Caco-2 (cell line): ENCODE data around the gene DLX4. TPM values are rescaled to one million over a fixed set of nuclear protein-coding genes. Genes with fewer than 3 reads are reported as not detected.

Source experiments
- BruUV-seq: library from RNA; stranded (reverse); fragments of 400-500 nt; replicated peaks from 2 replicates; lab custom pipeline; 2021; lab: Mats Ljungman, UMichigan
- CTCF ChIA-PET: fragments of 300-600 bp; sonication (Branson Sonifier 250); formaldehyde crosslinking; loops from one replicate; lab custom pipeline; 2022; ENCODE audit warnings: antibody characterized with exemption; lab: Charles Lee
- POLR2A ChIA-PET: fragments of 300-600 bp; sonication (Branson Sonifier 250); formaldehyde crosslinking; loops from one replicate; lab custom pipeline; 2022; ENCODE audit warnings: antibody characterized with exemption; lab: Charles Lee
- DNase-seq, 2 experiments: peaks; one replicate each; pipeline versions ENCODE4 v3.0.0 to v3.0.0-alpha.2; 2020 to 2022
- H3K27me3 ChIP-seq: replicated peaks from 2 replicates; pipeline ENCODE4 v1.6.0; 2011; ENCODE audit warnings: low read length; ENCODE audit not compliant: control insufficient read depth, insufficient read depth
- H3K36me3 ChIP-seq: 2 replicates; pipeline ENCODE4 v1.5.1; 2011; ENCODE audit warnings: low read length; ENCODE audit not compliant: control insufficient read depth, insufficient read depth
- H3K4me1 ChIP-seq: fragments of 250-450 bp; sonication (Bioruptor Pico); 2 replicates; pipeline ENCODE4 v1.5.1; 2020; ENCODE audit warnings: mild to moderate bottlenecking
- H3K4me3 ChIP-seq: 2 replicates; pipeline ENCODE4 v1.5.1; 2011; ENCODE audit warnings: low read depth, mild to moderate bottlenecking, control low read depth, low read length
- H3K9me3 ChIP-seq: fragments of 250-450 bp; sonication (Bioruptor Pico); 2 replicates; pipeline ENCODE4 v1.5.1; 2020; ENCODE audit warnings: mild to moderate bottlenecking, moderate library complexity
- H3K27ac Mint-ChIP-seq: one replicate; pipeline ENCODE4 v1.8.0; 2022; ENCODE audit warnings: mixed read lengths; ENCODE audit not compliant: unreplicated experiment
- H3K27me3 Mint-ChIP-seq: one replicate; pipeline ENCODE4 v1.8.0; 2022; ENCODE audit warnings: mixed read lengths; ENCODE audit not compliant: insufficient read depth, unreplicated experiment
- H3K36me3 Mint-ChIP-seq: one replicate; pipeline ENCODE4 v1.8.0; 2022; ENCODE audit warnings: mild to moderate bottlenecking, mixed read lengths; ENCODE audit not compliant: insufficient read depth, unreplicated experiment
- H3K4me1 Mint-ChIP-seq: one replicate; pipeline ENCODE4 v1.8.0; 2022; ENCODE audit warnings: low read depth, mixed read lengths; ENCODE audit not compliant: unreplicated experiment
- H3K4me3 Mint-ChIP-seq: one replicate; pipeline ENCODE4 v1.8.0; 2022; ENCODE audit warnings: mild to moderate bottlenecking, moderate library complexity, mixed read lengths; ENCODE audit not compliant: unreplicated experiment
- H3K9me3 Mint-ChIP-seq: one replicate; pipeline ENCODE4 v1.8.0; 2022; ENCODE audit warnings: mixed read lengths; ENCODE audit not compliant: unreplicated experiment
- intact Hi-C: fragments of 100-400 bp; cut with micrococcal nuclease; formaldehyde crosslinking; loops from one replicate; pipeline ENCODE4 v1.10.0; 2022; ENCODE audit not compliant: unreplicated experiment
- total RNA-seq: library from RNA; stranded (reverse); gene quantifications from 2 replicates; pipeline ENCODE4 v1.2.3, GENCODE V29; 2022
- TF ChIP-seq, protein P1 (sequence below), 2 experiments: fragments of 200-600 bp in 1 of 2; IDR thresholded peaks; 1 replicate in 1 of 2; 2 replicates in 1 of 2; pipeline versions ENCODE4 v1.5.1 to v1.8.0; 2011 to 2022; ENCODE audit warnings: antibody characterized with exemption in 1 of 2, control low read depth in 1 of 2, inconsistent platforms in 1 of 2, low read depth in 1 of 2, low read length in 1 of 2, mild to moderate bottlenecking in 1 of 2, moderate library complexity in 1 of 2; ENCODE audit not compliant: insufficient read depth in 1 of 2, severe bottlenecking in 1 of 2, unreplicated experiment in 1 of 2

The DLX4 gene
- total RNA-seq, 1 experiment from 2014 or later: 27.0 TPM

DNA sequence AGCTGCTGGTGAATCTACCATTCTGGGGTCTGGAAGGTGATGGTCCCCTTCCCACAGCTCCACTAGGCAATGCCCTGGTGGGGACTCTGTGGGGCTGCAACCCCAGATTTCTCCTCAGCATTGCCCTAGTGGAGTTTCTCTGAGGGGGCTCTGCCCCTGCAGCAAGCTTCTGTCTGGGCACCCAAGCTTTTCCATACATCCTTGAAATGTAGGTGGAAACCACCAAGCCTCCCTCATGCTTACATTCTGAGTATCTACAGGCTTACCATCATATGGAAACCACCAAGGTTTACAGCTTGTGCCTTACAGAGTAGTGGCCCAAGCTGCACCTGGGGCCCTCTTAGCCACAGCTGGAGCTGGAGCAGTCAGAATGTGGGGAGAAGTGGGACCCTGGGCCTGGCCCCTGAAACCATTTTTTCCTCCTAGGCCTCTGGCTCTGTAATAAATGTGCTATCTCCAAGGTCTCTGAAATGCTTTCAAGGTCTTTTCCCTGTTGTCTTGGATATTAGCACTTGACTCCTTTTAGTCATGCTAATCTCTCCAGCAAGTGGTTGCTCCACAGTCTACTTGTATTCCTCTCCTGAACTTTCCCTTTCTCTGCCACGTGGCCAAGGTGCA is 45.6 kb downstream of the DLX4 start:
- Mint-ChIP-seq H3K27me3 (no peaks in the 10 kb centered on the region), H3K9me3 (peaks cover 14% of the 10 kb centered on the region), H3K27ac (no peak overlapping the region), H3K4me1 (no peaks in the 10 kb centered on the region), H3K36me3 (no peaks in the 10 kb centered on the region), H3K4me3 (no peak overlapping the region)
- no peaks in the 10 kb centered on the region for H3K27me3 ChIP-seq
- POLR2A ChIA-PET: interaction anchor here (1.0 kb wide), 1 partner anchor 42 kb away, joined by 3 read pairs; the partner anchor contains the start of gene ITGA3
- intact Hi-C loops: no loop called here
- TF ChIP-seq, protein P1, sequence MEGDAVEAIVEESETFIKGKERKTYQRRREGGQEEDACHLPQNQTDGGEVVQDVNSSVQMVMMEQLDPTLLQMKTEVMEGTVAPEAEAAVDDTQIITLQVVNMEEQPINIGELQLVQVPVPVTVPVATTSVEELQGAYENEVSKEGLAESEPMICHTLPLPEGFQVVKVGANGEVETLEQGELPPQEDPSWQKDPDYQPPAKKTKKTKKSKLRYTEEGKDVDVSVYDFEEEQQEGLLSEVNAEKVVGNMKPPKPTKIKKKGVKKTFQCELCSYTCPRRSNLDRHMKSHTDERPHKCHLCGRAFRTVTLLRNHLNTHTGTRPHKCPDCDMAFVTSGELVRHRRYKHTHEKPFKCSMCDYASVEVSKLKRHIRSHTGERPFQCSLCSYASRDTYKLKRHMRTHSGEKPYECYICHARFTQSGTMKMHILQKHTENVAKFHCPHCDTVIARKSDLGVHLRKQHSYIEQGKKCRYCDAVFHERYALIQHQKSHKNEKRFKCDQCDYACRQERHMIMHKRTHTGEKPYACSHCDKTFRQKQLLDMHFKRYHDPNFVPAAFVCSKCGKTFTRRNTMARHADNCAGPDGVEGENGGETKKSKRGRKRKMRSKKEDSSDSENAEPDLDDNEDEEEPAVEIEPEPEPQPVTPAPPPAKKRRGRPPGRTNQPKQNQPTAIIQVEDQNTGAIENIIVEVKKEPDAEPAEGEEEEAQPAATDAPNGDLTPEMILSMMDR (IDR thresholded peaks at IDR 0.05; ENCODE audit: insufficient read depth in 1 of 2, low read depth in 1 of 2, low read length in 1 of 2, severe bottlenecking in 1 of 2, unreplicated experiment in 1 of 2): no peak
- H3K4me3 ChIP-seq: no peak overlapping the region
- no TSS peak for BruUV-seq
- no peak for DNase-seq
- H3K9me3 ChIP-seq: no peaks in the 10 kb centered on the region
- CTCF ChIA-PET: no interaction called here
- no peaks in the 10 kb centered on the region for H3K4me1 ChIP-seq
- no peaks in the 10 kb centered on the region for H3K36me3 ChIP-seq

DNA sequence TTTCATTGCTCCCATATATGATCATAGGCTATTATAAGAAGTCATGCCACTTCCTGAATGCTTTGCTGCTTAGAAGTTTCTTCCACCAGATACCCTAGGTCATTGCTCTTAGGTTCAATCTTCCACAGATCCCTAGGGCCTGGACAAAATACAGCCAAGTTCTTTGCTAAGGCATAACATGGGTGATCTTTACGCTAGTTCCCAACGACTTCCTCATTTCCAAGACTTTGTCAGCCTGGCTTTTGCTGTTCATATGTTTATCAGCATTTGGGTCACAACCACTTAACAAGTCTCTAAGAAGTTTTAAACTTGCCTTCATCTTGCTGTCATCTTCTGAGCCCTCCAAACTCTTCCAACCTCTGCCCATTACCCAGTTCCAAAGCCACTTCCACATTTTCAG is 46.2 kb downstream of the DLX4 start:
- DNase-seq: no peak
- Histone ChIP-seq H3K4me1 (no peaks in the 10 kb centered on the region), H3K9me3 (no peaks in the 10 kb centered on the region), H3K36me3 (no peaks in the 10 kb centered on the region), H3K27me3 (no peaks in the 10 kb centered on the region), H3K4me3 (no peak overlapping the region)
- BruUV-seq: no TSS peak
- Mint-ChIP-seq H3K36me3 (no peaks in the 10 kb centered on the region), H3K4me1 (no peaks in the 10 kb centered on the region), H3K4me3 (no peak overlapping the region), H3K9me3 (peaks cover 14% of the 10 kb centered on the region), H3K27ac (no peak overlapping the region), H3K27me3 (no peaks in the 10 kb centered on the region)
- intact Hi-C loops: no loop called here
- TF ChIP-seq, protein P1 (IDR thresholded peaks at IDR 0.05; ENCODE audit: insufficient read depth in 1 of 2, low read depth in 1 of 2, low read length in 1 of 2, severe bottlenecking in 1 of 2, unreplicated experiment in 1 of 2): no peak
- CTCF ChIA-PET: no interaction called here
- POLR2A ChIA-PET: interaction anchor here (1.0 kb wide), 1 partner anchor 41 kb away, joined by 3 read pairs; the partner anchor contains the start of gene ITGA3

DNA sequence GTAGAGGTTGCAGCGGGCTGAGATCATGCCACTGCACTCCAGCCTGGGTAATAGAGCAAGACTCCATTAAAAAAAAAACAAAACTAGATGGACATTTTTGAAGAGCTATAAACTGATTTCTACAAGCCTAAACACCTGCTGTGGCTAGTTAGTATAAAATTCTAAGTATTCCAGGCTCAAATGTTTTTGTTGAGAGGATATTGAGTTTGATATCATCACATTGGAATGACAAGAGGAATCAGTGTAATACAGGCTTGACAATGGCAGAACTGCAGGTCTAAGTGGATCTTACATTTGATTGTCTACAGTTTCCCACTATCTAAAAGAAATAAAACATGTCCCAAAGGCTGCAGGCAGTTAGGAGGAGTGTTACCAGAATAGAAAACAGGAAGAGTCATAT is 49.9 kb downstream of the DLX4 start:
- TF ChIP-seq, protein P1 (IDR thresholded peaks at IDR 0.05; ENCODE audit: insufficient read depth in 1 of 2, low read depth in 1 of 2, low read length in 1 of 2, severe bottlenecking in 1 of 2, unreplicated experiment in 1 of 2): no peak
- ChIA-PET POLR2A (no interaction called here), CTCF (no interaction called here)
- Mint-ChIP-seq H3K27ac (no peak overlapping the region), H3K9me3 (peaks cover 14% of the 10 kb centered on the region), H3K36me3 (no peaks in the 10 kb centered on the region), H3K4me3 (no peak overlapping the region), H3K27me3 (no peaks in the 10 kb centered on the region), H3K4me1 (no peaks in the 10 kb centered on the region)
- intact Hi-C loops: no loop called here
- no peaks in the 10 kb centered on the region for H3K9me3 ChIP-seq
- no peaks in the 10 kb centered on the region for H3K27me3 ChIP-seq
- no peak overlapping the region for H3K4me3 ChIP-seq
- DNase-seq: no peak
- H3K4me1 ChIP-seq: no peaks in the 10 kb centered on the region
- BruUV-seq: no TSS peak
- no peaks in the 10 kb centered on the region for H3K36me3 ChIP-seq
